Measurements from ENCODE around the gene CHRNB4.

DNA sequence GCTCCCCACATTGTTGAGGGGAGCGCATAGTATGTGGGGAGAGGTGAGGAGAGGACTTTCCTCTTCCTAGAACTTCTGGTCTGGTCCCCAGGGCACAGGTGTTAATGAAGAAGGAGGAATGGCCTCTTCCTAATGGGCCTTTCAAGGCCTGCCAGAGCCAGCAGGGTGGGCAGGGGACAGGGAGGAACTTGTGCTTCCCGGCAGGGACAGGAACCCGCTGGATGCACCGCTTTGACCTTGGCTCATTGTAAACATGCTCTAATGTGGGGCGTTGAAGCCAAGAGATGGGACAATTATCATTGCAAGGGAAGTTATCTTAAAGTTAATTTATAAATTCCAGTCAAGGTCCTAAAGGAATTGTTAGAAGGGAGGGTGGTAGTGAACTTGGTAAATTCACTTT, 21.0 kb upstream of the CHRNB4 start:
- TF ChIP-seq, protein P1, sequence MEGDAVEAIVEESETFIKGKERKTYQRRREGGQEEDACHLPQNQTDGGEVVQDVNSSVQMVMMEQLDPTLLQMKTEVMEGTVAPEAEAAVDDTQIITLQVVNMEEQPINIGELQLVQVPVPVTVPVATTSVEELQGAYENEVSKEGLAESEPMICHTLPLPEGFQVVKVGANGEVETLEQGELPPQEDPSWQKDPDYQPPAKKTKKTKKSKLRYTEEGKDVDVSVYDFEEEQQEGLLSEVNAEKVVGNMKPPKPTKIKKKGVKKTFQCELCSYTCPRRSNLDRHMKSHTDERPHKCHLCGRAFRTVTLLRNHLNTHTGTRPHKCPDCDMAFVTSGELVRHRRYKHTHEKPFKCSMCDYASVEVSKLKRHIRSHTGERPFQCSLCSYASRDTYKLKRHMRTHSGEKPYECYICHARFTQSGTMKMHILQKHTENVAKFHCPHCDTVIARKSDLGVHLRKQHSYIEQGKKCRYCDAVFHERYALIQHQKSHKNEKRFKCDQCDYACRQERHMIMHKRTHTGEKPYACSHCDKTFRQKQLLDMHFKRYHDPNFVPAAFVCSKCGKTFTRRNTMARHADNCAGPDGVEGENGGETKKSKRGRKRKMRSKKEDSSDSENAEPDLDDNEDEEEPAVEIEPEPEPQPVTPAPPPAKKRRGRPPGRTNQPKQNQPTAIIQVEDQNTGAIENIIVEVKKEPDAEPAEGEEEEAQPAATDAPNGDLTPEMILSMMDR (IDR thresholded peaks at IDR 0.05), result no peak
- no peak for TF ChIP-seq POLR2A (IDR thresholded peaks at IDR 0.05)
